BJ (cell line): ENCODE data around the gene CENPC. TPM values are rescaled to one million over a fixed set of nuclear protein-coding genes. Genes with fewer than 3 reads are reported as not detected.
"Not testable (repeated sequence)": the region's sequence is repeated elsewhere in the genome, so short reads cannot be mapped to it uniquely, and the experiment has no call there.

Experiments used
- CTCF ChIA-PET: fragments of 350-600 bp; formaldehyde crosslinking; extraction: SDS; loops from one replicate; lab custom pipeline; 2021; ENCODE audit warnings: antibody characterized with exemption, inconsistent platforms; lab: Yijun Ruan, JAX
- POLR2A ChIA-PET: fragments of 300-600 bp; sonication (Branson Sonifier 250); formaldehyde crosslinking; extraction: SDS; loops from one replicate; lab custom pipeline; 2021; ENCODE audit warnings: antibody characterized with exemption; lab: Charles Lee
- DNase-seq: peaks from one replicate; pipeline ENCODE4 v3.0.0-alpha.2; 2011; ENCODE audit warnings: low read depth
- H3K27me3 ChIP-seq: 2 replicates; pipeline ENCODE4 v1.6.0; 2011; ENCODE audit warnings: low read length; ENCODE audit not compliant: control insufficient read depth, insufficient read depth
- H3K36me3 ChIP-seq: 2 replicates; pipeline ENCODE4 v1.5.1; 2011; ENCODE audit warnings: low read length; ENCODE audit not compliant: control insufficient read depth, insufficient read depth
- H3K4me3 ChIP-seq: 2 replicates; pipeline ENCODE4 v1.5.1; 2011; ENCODE audit warnings: low read depth, mild to moderate bottlenecking, control low read depth, low read length
- polyA plus RNA-seq: library from polyadenylated mRNA; depleted of rRNA; stranded (reverse); fragments of >200 nt; gene quantifications from 2 replicates; pipeline ENCODE4 v1.2.3, GENCODE V29; 2011
- TF ChIP-seq, protein P1 (sequence below): IDR thresholded peaks from 2 replicates; pipeline ENCODE4 v1.5.1; 2011; ENCODE audit warnings: low read depth, mild to moderate bottlenecking, control low read depth, inconsistent platforms, low read length, moderate library complexity; ENCODE audit not compliant: insufficient read depth

The CENPC gene
- polyA plus RNA-seq, 1 experiment: 3.6 TPM

DNA sequence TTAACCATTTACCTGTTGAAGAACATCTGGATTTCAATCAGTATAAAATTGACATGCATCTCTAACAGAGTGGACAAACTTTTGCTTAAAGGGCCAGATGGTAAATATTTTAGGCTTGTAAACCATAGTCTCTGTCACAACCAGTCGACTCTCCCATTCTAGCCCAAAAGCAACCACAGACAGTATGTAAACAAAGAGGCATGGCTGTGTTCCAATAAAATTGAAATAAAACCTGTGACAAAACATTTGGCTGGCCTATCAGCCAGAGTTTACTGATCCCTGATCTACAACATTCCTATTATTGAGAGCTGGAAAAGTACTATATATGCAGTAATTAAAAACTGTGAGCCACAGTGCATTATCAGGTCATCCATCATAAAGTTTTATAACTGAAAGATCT is 3.2 kb downstream of the CENPC start:
- ChIA-PET CTCF (no interaction called here), POLR2A (no interaction called here)
- DNase-seq: no peak
- Histone ChIP-seq H3K36me3 (peaks cover 1% of the 10 kb centered on the region; the same call in 1 of the 2 replicates), H3K27me3 (no peaks in the 10 kb centered on the region), H3K4me3 (no peak overlapping the region)
- TF ChIP-seq, protein P1, sequence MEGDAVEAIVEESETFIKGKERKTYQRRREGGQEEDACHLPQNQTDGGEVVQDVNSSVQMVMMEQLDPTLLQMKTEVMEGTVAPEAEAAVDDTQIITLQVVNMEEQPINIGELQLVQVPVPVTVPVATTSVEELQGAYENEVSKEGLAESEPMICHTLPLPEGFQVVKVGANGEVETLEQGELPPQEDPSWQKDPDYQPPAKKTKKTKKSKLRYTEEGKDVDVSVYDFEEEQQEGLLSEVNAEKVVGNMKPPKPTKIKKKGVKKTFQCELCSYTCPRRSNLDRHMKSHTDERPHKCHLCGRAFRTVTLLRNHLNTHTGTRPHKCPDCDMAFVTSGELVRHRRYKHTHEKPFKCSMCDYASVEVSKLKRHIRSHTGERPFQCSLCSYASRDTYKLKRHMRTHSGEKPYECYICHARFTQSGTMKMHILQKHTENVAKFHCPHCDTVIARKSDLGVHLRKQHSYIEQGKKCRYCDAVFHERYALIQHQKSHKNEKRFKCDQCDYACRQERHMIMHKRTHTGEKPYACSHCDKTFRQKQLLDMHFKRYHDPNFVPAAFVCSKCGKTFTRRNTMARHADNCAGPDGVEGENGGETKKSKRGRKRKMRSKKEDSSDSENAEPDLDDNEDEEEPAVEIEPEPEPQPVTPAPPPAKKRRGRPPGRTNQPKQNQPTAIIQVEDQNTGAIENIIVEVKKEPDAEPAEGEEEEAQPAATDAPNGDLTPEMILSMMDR: no peak

DNA sequence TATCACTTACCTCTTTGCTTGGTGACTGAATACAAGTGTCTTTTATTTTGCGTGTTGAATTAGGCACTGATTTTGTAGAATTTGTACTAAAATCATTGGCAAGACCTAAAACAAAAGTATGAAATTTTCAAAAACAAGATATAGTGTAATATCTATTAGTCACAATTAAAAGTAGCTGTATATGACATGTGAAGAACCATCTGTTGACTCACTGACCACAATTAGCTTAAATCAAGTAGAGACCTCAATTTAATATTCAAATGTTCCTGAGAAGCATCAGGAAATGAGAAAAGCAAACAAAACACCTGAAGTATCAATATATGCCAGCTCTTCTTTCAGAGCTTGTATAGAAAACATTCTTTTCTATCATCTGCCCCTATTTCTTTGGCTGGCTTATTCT is 5.5 kb downstream of the CENPC start:
- Histone ChIP-seq H3K27me3 (no peaks in the 10 kb centered on the region), H3K4me3 (no peak overlapping the region), H3K36me3 (peaks cover 1% of the 10 kb centered on the region; the same call in 1 of the 2 replicates)
- ChIA-PET POLR2A (no interaction called here), CTCF (interaction anchor here (0.8 kb wide), 1 partner anchor 18 kb away, joined by 3 read pairs; no protein-coding TSS in a partner anchor)
- TF ChIP-seq, protein P1: no peak
- no peak for DNase-seq

DNA sequence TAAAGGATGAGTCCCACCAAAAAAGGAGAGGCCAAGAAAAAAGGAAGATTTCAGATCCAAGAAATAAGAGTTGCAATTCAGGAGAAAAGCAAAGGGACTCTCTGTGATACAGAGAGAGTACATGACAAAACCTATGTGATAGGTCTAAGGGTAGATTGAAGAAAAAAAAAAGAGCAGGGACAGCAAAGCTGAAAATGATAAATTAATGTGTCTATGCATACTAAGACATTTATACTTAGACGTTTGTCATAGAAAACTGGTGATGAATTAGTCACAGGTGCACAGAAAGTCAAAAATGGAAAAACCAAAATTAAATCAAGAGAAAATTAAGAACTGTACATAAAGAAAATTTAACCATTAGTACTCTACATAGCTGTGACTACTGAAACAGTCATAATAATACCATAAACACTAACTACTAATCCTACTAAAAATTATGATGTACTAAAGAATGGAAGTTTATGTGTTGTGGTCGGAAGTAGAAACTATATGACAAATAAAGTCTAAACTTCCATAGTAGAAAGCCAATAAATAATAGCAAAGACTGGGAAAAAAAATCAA is 9.9 kb downstream of the CENPC start:
- Histone ChIP-seq H3K4me3 (no peak overlapping the region), H3K36me3 (peaks cover 1% of the 10 kb centered on the region), H3K27me3 (no peaks in the 10 kb centered on the region)
- TF ChIP-seq, protein P1: no peak
- ChIA-PET POLR2A (no interaction called here), CTCF (no interaction called here)
- DNase-seq: no peak

DNA sequence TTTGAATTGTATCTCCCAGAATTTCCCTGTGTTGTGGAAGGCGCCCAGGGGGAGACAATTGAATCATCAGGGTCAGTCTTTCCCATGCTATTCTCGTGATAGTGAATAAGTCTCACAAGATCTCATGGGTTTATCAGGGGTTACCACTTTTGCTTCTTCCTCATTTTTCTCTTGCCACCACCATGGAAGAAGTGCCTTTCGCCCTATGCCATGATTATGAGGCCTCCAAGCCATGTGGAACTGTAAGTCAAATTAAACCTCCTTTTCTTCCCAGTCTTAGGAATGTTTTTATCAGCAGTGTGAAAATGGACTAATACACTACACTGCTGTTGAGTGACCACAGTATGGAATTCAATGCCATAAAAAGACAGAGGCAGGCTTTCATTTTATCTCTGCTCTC is 12.2 kb downstream of the CENPC start:
- ChIA-PET CTCF (no interaction called here), POLR2A (no interaction called here)
- no peak for DNase-seq
- TF ChIP-seq, protein P1: no peak
- Histone ChIP-seq H3K4me3 (no peak overlapping the region), H3K27me3 (no peaks in the 10 kb centered on the region), H3K36me3 (no peaks in the 10 kb centered on the region; the same call in none of the 2 replicates)

DNA sequence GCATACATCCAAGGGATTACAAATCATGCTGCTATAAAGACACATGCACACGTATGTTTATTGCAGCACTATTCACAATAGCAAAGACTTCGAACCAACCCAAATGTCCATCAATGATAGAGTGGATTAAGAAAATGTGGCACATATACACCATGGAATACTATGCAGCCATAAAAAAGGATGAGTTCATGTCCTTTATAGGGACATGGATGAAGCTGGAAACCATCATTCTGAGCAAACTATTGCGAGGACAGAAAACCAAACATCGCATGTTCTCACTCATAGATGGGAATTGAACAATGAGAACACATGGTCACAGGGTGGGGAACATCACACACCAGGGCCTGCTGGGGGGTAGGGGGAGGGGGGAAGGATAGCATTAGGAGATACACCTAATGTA is 12.9 kb downstream of the CENPC start:
- H3K4me3 ChIP-seq, POLR2A ChIA-PET, H3K36me3 ChIP-seq, DNase-seq, H3K27me3 ChIP-seq, CTCF ChIA-PET: not testable (repeated sequence)
